ENCODE results near the gene ORC6.
"Not testable (repeated sequence)": the region's sequence is repeated elsewhere in the genome, so short reads cannot be mapped to it uniquely, and the experiment has no call there.

Gene ORC6, protein sequence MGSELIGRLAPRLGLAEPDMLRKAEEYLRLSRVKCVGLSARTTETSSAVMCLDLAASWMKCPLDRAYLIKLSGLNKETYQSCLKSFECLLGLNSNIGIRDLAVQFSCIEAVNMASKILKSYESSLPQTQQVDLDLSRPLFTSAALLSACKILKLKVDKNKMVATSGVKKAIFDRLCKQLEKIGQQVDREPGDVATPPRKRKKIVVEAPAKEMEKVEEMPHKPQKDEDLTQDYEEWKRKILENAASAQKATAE

DNA sequence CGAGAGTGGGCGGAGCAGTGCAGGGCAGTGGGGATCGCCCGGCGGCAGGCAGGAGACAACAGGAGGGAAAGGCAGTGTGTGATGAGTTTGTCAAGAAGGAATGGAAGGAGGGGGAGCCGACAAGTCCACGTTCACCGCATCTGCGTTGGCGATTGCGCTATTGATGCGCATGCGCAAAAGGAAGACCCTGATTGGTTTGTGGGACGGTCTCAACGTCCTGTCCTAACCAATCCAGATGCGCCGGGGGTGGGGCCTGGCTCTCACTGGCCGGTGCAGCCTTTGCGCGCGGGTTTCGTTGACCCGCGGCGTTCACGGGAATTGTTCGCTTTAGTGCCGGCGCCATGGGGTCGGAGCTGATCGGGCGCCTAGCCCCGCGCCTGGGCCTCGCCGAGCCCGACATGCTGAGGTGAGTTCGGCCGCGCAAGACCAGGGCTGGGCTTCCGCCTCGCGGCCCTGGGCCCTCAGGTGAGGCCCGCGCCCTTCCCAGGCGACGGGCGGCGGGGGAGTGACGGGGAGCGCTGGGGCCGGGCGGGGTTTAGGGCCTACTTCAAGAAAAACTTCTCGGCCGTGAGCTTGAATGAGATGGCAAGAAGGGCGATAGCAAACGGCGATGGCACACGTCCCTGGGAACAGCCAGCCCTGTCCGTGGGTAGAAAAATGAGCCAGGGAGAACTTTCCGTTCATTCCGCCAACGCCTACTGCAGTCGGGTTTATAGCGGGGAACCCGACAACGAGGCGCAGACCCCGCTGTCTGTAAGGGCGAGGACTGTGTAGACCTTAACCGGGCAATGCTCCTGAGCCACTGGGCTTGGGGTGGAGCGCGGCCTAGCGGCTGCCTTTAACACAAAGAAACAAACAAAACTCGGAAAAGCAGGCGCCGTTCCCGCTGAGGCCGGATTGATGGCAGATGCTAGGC lies at the start of gene ORC6:
ORC6 (plus strand) TSS at position 295 of the 916 bp plus-strand sequence; CDS start at position 342, 47 bp downstream.
- DNase-seq: peak; percentile 97

DNA sequence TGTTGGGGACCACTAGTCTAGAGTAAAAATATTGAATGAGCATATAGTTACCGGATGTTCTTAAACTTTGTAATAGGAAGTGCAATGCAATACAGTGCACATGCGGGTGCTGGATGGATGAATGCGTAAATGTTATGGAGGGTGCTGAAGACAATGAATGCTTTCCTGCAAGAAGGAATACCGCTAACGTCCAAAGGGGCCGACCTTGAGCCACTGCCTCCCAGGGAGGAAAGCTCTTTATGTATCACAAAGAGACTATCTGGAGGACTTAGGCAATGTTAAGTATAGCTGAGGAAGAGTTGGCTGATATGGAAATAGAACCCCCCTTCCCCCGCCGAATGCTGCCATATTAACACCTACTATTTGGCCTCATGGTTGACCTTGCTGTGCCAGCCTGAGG lies 40.8 kb upstream of the ORC6 start:
- no peak for DNase-seq

DNA sequence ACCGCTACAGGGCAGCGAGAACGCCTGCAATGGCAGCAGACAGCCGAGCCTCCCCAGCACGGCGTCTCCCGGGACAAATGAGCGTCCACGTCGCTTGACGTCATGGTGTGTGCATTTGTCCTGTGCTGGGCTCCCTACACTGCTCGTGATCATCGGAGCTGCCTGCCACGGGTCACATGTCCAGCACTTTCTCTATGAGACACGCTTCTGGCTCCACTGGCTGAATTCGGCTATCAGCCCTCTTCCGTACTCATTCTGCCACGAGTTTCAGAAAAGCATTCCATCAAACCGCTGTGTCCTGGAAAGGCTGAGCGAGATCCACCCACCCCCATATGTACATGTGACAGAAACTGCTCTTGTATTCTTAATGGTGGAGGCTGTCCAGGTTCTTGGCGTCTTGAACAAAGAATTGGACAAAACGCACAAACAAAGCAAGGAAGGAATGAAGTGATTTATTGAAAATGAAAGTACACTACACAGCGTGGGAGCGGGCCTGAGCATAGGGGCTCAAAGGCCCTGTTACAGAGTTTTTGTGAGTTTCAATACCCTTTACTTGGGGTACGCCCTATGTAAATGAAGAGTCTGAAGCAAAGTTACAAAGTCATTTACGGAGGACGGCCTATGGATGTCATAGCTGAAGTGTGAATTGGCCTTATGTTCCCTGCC lies 39.7 kb upstream of the ORC6 start:
- DNase-seq: no peak

DNA sequence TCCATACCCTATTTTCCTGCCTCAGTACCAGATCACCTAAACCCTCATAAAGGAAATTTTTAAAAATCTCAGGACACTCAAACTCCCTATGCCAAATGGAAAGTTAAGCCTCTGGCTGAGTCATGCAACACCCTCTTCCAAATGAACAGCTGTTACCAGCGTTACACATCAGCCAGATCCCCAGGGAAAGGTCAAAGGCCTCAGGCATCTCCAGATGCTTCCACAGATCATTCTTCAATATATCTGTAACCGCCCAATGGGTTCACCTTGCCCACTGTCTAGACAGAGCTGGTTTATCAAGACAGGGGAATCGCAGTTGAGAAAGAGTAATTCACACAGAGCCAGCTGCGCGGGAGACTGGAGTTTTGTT lies 39.2 kb upstream of the ORC6 start:
- no peak for DNase-seq

DNA sequence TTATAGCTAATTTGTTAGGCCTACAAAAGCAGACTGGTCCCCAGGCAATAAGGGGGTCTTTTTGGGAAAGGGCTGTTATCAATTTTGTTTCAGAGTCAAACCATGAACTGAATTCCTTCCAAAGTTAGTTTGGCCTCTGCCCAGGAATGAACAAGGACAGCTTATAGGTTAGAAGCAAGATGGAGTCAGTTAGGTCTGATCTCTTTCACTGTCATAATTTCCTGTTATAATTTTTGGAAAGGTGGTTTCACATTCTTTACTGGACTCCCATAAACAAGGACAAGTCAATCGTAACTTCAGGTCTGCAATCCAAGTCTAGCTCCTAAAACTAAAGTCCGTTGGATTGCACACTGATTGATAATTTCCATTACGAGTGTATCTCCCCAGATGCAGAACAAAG lies 38.2 kb upstream of the ORC6 start:
- DNase-seq: no peak

DNA sequence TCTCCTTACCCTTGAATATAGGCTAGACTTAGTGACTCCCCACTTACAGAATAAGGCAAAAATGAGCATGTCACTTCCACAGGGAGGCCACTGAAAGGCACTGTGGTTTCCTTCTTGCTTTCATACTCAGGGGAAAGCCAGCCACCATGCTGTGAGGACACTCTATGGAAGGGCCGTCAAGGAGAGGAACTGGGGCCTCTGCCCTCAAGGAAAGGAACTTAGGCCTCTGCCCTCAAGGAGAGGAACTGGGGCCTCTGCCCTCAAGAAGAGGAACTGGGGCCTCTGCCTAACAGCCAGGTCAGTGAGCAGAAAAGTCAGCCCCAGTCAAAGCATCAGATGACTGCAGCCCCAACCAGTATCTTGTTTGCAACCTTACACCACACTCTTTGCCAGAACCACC lies 30.5 kb upstream of the ORC6 start:
- DNase-seq: no peak

DNA sequence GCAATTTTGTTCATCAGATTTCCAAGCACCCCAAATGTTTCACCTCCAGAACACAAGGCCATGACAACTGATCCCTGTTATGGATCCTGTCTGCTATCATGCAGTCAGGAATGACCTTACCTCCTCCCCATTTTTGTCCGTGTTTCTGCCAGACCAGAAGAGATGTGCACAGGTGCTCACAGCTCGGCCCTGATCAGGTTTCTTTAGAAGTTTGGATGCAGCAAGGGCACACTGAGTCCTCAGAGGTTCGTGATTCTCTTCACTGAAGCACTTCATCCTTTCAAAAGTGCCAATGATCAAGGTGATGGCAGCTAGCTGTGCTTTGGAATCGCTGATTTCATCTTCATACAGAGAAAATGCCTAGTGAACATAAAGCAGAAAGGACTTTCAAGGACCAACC lies 27.3 kb upstream of the ORC6 start:
- no peak for DNase-seq

DNA sequence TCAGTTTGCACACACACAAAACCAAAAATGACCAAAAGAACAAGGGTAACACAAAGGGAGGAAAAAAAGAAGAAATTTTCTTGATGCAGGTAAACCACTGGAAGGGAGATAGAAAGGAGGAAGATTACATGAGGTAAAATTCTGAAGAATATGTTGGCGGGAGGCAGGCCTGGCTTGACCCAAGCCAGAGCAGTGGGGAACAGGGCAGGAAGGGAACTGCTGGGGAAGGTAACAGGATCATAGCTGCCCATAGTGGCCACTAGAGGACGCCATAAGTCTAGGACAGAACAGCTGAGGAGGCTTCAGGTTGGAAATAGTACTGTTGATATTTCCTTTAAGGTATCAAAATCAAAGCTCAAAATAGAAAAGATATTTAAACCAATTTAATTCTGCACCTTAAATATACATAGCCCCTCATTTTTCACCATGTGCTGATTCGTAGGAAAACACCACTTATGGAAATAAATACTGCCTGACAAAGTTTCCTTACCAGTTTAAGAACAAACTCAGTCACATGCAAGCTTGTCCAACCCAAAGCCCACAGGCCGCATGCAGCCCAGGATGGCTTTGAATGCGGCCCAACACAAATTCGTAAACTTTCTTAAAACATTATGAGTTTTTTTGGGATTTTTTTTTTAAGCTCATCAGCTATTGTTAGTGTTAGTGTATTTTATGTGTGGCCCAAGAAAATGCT lies 16.0 kb upstream of the ORC6 start:
- DNase-seq: peak; percentile 37

DNA sequence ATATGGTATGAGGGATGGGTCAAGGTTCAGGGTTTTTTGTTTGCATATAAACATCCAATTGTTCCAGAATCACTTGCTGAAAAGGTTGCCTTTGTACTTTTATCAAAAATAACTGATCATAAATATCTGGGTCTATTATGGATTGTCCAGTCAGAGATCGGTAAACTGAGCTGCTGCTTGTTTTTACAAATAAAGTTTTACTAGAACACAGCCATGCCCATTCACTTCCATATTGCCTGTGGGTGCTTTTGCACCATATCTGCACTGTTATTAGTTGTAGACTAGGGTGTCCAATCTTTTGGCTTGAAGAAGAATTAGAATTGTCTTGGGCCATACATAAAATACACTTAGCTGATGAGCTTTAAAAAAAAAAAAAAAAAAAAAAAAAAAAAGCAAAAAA lies 11.5 kb upstream of the ORC6 start:
- not testable (repeated sequence) for DNase-seq

DNA sequence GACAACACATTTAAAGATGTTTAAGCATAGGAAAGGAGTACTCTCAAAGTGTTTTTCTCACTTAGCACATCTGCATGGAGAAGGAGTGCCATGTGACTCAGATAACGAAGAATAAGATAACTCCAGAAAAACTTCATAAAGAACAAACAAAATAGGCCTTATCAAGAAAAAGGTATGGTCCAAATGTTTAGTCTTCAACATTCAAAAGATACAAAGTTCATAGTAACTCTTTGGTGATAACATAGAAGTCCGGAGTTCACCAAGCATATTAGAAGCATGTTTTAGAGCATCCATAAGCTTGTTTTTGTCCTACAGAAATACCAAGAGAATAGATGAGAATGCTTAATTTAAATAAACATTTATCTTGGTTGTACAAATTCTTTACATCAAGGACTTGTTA lies 7.6 kb upstream of the ORC6 start:
- not testable (repeated sequence) for DNase-seq

DNA sequence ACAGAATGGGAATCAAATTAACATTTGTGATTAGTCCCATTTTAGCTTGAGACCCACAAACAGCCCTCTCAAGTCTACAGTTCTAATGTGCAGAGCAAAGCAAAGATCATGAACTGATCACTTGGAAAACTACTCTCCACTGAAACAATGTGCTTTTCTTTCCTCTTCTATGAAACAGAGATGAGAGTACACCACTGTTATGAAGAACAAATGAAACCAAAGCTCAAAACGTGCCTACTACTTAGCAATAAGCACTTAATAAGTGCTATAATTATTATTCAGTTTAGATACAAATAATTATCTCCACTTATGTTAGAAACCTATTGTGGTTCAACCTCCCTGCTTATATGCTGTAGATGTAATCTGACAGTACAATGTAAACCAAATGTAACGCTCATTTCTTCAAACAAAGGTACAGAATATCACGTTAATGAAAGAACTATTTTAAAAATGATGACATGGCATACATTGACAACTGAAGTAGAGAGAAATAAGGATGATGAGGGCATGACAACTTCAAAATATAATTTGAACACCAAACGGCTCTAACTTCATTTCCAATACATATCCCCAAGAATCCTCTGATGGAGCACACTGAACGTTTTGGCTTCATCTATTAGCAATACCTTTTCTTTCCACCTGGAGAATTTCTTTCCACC lies 2.5 kb upstream of the ORC6 start:
- DNase-seq: no peak

DNA sequence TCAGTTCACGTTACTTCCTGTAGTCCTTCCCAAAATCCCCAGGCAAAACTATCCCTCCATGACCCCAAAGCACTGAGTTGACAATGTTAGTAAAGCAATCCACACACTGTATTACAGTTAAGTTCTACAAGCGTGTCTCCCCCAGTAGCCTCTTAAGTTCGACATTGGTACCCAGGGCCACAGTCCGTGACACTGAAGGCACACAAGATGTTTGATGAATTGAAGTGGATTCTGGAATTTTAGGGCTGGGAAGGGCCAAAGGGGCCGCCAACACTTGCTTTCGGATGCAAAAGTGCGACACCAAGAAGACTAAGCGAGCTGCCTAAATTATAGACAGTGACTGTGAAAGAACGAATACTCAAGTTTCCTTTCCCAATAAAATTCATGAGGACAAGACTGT lies 2.0 kb upstream of the ORC6 start:
- DNase-seq: no peak

DNA sequence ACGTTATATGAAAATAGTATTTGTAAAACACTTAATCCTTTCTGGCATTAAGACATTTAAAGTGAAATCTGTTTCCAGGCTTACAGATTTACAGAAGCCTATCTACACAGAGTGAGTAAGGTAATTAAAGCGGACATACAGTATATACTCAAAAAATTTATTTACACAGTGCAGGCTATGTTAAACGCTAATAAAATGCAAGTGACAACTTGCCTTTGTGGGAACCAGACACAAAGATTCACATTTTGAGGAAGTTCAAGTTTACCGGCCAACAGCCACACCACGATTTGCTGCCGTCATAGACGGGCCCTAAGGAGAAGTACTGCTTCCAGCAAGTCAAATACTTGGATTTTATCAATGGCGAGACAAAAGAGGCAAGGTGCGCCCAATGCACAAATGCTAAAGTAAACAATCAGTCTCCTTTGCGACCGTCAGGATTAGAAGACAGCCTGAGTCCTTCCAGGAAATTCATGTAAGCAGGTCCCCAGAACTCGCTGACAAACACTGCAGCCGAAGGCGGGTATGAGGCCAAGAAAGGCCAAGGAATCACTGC lies 1.3 kb upstream of the ORC6 start:
- no peak for DNase-seq

DNA sequence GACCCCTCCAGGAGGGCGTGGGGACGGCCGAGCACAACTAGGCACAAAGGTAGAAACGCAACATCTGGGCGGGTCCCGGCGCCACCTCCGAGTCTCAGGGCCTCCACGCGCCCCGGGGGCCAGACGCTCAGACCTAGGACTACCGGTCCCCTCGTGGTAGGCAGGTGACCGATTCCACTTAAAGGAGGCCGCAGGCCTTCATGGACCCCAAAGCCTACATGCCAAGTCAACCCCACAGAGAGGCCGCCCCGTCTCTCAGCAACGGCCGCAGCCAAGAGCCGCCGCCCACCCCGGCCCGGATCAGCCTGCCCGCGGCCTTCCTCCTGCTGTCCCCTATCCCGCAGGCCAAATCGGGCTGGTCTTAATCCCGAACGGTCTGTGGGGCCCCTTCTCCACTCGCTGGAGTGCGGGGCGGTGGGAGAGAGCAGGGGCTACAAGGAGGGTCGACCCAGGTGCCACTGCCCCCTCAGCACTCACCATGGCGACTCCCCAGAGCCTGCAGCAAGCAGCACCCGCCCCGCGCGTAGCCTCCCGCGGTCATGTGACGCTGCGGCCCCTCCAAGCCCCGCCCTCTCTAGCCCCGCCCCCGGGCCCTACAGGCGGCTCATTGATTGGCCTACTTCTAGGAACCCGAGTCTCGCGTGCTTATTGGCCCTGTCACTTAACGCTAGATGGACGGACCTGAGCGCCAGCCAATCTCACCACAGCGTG lies 650 bp upstream of the ORC6 start, which contains the start of gene VPS35:
VPS35 (minus strand) TSS at position 525 of the 711 bp plus-strand sequence; CDS start at position 480, 45 bp downstream.
- DNase-seq: peak; percentile 99

DNA sequence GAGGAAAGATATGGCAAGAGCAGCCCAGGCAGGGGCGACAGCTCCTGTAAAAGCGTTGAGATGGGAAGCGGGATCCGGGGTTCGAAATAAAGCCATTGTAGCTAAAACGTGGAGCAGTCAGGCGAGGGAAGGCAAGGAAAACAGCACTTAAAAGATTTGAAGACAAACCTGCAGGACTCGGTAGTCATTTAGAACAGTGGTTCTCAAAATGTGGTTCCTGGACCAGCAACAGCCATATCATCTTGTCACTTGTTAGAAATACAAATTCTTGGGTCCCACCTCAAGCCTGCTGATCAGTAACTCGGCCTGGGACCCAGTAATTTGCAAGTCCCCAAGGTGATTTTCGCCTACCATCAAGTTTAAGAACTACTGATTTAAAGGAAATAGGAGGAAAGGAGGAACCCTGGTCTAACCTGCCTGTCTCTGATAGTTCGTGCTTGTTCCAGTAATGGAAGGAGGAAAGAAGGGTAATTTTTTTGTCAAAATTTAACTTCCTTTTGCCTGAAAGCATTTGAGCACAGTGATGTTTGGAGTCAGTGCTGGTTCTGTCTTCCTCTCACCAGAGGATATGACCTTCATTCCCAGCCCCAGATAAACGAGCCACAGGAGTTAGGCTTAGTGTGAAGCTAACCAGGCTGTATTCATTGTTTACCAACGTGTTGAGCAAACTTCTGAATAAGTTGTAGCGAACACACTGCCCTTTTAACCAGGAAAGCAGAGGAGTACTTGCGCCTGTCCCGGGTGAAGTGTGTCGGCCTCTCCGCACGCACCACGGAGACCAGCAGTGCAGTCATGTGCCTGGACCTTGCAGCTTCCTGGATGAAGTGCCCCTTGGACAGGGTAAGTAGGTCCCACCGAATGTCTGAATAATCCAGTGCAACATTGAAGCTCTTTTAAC lies 1.1 kb downstream of the ORC6 start:
- DNase-seq: no peak

DNA sequence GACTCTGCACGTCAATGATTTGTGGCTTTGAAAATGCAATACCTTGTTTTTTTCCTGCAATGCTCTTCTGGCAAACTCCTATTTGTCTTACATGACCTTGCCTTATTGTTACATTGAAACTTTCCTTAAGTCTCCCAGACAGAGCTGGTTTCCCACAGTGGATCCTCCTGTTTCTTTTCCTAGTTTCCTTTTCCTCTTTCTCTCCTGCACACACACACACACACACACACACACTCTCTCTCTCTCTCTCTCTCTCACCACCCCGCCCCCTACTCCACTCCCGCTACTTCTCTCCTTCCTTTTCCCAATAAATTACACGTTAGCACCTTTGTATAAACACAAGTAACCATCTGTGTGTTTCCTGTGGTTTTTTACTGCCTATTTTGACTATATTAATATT lies 2.3 kb downstream of the ORC6 start:
- DNase-seq: no peak

DNA sequence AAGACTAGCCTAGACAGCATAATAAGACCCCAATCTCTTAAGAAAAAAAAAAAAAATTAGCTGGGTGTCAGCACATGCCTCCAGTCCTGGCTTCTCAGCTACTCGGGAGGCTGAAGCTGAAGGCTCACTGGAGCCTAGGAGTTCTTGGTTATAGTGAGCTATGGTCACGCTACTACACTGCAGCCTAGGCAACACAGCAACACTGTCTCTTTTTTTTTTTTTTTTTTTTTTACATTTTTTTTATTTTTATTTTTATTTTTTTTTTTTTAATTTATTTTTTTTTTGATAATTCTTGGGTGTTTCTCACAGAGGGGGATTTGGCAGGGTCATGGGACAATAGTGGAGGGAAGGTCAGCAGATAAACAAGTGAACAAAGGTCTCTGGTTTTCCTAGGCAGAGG lies 4.1 kb downstream of the ORC6 start:
- no peak for DNase-seq

DNA sequence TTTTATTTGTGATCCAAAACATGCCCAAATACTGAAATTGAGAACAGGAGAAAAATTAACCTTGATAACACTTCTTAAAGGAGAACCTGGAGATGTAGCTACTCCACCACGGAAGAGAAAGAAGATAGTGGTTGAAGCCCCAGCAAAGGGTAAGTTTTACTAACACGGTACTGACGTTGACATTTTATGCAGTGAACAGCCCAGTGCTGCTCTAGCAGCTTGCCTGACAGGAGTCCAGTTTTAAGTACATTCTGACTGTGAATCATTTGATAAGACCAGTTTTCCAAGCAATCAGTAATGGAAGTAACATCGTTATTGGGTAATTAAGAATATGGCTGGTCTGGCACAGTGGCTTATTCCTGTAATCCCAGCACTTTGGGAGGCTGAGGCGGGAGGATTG lies 6.5 kb downstream of the ORC6 start:
- no peak for DNase-seq

DNA sequence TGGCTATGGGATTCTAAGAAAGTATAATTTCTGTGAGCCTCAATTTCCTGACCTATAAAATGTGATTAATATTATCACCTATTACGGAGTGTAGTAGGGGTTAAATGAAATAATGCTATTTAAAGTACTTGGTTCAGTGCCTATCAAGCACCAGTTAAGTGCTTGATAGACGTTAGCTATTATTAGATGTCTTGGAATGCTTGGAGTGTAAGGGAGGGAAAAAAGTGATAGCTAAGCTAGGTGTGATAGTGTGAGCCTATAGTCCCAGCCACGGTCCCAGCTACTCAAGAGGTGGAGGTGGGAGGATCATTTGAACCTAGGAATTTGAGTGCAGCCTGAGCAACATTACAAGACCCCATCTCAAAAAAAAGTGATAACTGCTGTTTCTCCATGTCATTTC lies 7.5 kb downstream of the ORC6 start:
- DNase-seq: no peak

DNA sequence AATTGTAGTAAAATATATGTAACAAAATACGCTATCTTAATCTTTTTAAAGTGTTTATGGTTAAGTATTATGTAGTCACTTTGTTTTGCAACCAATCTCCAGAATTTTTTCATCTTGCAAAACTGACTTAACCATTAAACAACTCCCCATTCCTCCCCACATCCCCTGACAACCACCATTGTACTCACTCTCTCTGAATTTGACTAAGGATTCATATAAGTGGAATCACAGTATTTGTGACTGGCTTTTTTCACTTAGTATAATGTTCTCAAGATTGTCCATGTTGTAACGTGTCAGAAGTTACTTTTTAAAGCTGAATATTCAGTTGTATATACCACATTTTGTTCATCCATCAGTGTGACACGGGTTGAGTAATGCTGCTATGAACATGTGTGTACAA lies 10.6 kb downstream of the ORC6 start:
- no peak for DNase-seq

All from left hindlimb (tissue), 1 donor.